GM21825 (cell line): ENCODE measurements around the gene NOS2.
"Not testable (repeated sequence)": the region's sequence is repeated elsewhere in the genome, so short reads cannot be mapped to it uniquely, and the experiment has no call there.

ENCODE experiments used
- ATAC-seq: cut with Tn5 transposase; IDR thresholded peaks from one replicate; pipeline ENCODE4 v1.9.1; 2021; ENCODE audit warnings: mild to moderate bottlenecking, moderate library complexity; ENCODE audit not compliant: unreplicated experiment

Gene NOS2

DNA sequence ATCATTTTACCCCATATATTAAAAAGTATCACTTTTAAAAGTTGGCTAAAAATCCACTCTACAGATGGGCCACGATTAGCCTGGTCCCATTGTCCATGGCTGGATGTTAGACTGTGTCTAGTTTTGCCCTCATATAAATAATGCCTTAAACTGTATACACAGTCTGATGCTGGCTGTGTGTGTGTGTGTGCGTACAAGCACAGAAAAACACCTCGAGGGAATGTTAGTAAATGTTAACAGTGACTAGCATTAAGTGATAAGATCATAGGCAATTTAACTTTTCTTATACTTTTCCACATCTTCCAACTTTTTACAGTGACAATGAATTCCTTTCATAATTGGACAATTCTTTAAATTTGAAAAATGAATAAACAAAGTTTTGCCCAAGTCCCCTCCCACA, 8.2 kb downstream of the NOS2 start:
- no peak for ATAC-seq

- no peak for ATAC-seq
Measured at GRCh38 chr17:27788919-27789318, 11.4 kb downstream of the NOS2 start.

GRCh38 chr17:27783440-27784350, 16.6 kb downstream of the NOS2 start:
- ATAC-seq = no peak

GRCh38 chr17:27782791-27783206, 17.5 kb downstream of the NOS2 start:
- ATAC-seq = no peak

DNA sequence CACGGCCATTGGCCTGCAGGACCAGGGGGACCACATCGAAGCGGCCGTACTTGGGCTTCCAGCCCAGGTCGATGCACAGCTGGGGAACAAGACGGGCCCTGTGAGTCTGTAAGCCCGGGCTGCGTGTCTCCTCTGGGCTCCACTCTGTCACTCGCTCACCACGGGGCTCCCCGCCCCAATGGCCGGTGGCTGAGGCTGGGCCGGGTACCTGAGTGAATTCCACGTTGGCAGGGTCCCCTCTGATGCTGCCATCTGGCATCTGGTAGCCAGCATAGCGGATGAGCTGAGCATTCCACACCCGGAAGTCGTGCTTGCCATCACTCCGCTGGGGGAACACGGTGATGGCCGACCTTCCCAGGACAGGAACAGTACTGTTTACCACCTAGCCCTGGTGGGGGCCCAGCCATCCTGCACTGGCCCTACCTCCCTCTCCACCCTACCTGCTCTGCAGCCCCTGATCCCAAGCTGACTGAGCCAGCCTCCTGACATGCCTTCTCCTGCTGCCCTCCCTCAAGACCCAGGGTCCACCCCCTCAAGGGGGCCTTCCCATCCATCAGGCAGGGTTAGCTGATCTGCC, 19.4 kb downstream of the NOS2 start:
- ATAC-seq = no peak

DNA sequence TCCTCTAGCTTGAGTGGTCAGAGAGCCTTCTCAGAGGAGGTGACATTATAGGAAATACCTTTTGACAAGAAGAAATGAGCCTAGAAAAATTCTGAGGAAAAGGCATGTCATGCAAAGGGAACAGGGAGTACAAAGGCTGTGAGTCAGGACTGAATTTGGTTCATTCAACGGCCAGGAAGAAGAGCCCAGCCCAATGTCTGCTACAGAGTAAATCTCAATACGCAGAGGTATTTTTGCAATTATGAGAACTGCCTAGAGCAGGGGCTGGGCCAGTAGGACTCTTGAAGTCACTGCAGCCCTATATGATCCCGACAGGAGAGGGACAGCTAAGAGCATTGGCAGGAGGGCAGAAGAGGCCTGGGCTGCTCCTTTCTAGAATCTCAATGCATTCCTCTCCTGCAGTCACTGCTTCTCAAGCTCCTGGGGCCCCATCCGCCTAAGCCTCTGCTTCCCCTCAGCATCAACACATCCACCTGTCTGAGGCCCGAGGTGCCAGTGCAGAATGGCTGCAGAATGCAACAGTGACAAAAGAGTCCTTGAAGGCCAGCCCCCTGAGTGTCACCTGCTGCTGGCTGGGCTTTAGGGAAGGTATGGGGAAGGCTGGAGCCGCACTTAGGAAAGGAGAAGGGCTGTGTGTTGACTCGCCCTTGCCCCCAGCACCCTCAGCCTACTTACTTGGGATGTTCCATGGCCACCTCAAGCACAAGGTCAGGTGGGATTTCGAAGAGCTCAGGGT, 20.1 kb downstream of the NOS2 start:
- ATAC-seq = no peak

DNA sequence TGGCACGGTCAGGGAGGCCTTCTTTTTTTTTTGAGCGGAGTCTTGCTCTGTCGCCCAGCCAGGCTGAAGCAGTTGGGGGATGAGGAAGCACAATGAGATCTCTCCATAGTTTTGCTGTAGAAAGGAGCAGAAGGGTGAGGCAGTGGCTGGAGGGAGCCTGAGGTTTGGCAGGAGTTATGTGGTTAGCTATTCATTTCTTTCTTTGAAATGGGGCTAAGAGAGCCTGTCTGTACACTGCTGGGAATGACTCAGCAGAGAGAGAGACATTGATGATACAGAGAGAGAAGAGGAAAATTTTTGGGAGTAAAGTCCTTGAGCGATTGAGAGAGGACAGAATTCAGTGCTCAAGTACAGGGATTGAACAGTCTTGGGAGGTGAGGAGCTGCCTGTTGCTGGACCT, 22.1 kb downstream of the NOS2 start:
- no peak for ATAC-seq

- no peak for ATAC-seq
Measured at GRCh38 chr17:27776882-27777624, 23.3 kb downstream of the NOS2 start.

DNA sequence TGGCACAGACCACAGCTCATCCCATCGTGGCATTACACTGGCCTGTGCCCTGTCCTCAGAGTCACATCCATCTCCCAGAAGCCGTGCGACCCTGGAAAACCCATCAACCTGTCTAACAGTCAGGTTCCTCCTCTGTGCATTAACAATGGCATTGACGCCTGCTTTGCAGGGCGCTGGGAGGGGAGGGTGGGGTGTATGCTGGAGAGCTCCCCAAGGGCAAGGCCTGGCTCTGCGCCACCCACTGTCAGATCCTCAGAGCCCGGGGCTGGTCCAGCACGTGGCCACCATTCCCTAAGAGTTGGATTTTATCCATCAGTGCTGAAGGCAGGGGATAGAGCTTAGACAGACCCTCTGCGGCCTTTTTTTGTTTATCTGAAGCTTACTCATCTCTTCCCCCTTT, 28.7 kb downstream of the NOS2 start:
- no peak for ATAC-seq

GRCh38 chr17:27770877-27771276, 29.5 kb downstream of the NOS2 start:
- ATAC-seq = no peak

DNA sequence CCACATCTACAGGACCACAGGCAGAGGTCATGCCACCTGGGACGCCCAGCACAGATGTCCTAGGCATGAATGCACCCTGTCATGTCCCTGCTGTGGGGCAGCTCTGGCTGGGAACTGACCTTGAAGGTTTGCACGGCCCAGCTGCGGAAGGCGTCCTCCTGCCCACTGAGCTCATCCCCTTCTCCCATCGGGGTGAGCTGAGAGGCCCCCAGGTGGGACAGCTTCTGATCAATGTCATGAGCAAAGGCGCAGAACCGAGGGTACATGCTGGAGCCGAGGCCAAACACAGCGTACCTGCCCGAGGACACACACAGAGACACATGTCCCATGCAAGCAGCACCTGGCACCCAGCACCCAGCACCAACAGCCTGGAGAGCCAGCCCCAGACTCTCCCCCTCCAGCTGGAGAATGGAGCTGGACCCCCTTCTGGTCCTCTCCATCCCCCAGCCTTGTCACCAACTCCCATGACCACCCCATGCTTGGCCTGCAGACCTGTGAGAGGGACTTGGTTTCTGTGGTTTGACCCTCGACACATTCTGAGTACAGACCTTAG, 31.4 kb downstream of the NOS2 start:
- ATAC-seq = no peak

DNA sequence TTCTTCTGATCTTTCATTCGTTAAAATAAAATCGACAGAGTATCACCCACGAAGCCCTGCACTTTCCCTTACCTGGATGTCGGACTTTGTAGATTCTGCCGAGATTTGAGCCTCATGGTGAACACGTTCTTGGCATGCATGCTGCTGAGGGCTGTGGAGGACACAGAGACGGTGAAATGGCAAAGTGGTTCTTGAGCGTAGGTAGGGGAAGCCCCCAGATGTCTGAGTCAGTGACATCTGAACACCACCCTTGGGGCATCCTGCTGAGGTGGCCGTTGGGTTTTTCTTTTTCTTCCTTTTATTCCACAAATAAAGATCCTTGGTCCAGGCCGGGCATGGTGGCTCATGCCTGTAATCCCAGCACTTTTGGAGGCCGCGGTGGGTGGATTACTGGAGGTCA, 33.9 kb downstream of the NOS2 start:
- no peak for ATAC-seq

DNA sequence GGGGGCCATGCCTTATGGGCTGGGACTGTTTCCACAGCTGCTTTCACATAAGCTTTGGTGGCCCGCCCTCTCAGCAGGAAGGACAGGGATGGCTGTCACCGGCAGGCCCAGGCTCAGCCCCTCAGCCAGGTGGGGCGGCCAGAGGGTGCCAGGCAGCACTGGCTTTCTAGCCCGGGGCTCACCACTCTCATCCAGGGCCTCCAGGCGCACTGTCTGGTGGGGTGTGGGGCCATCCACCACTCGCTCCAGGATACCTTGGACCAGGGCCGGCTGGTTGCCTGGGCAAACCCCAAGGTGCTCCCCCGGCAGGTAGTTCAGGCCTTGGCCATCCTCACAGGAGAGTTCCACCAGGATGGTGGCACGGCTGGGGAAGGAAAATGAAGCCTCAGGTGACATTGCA, 35.0 kb downstream of the NOS2 start:
- ATAC-seq = no peak

DNA sequence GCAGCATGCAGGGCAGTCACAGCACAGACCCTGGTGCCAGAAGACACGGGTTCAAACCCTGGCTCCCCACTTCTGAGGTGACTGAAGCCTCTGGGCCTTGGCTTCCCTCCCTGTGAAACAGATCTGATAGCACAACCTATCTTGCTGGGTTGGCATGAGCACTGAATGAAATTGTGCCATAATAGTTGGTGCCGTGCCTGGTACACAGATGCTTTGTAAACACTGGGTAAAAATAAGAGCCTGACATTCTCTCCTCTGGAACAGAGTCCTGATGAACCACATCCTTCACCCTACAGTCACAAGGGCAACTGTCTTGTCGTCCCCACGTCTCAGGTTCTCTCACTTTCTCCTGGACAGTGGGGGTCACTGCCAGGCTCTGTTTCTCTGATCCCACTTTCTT, 35.7 kb downstream of the NOS2 start:
- no peak for ATAC-seq

DNA sequence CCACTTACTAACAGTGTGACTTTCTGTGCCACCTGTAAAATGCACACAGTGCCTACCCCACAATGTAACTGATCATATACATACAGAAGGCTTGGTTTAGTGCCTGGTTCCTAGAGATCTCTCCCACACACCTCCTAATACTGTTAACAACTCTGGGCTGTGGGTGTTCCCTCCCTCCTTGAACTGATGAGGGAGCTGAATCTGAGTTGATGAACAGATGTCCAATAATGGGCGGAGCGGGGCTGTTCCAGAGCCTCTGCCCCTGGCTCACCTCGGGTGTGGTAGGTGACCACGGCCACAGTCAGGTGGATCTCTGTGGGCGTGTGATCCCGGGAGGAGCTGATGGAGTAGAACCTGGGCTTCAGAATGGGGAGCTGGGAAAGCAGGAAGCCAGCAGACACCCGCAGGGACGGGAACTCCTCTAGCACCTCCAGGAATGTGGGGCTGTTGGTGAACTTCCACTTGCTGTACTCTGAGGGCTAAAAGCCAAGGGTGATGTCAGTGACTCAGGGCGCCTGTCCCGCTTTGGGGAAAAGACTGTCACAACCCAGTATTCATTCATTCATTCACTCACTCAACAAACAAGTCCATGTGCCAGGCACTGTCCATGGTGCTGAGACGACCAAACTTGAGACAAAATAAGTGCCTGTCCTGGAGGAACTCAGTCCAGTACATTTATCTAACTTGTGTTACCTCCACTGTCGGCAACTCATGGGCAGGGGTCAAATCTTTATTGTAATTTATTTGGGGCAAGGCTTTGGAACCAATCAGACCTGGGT, 37.6 kb downstream of the NOS2 start:
- ATAC-seq = no peak

DNA sequence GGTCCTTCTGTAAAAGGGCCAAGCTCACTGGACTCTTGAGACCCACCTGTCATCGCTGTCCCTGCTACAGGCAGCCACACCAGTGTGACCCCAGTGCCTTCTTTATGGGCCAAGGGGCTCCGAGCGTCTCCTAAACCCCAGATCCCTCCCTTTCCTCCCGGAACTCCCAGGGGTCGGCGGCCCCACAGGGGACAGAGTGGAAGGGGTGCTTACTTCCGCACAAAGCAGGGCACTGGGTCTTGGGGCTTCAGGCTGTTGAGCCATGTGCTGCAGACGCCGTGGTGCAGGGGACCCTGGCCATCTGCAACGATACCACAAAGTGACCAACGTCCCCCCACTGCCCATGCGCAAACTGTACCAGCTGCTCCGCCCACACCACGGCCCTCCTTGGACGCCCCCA, 39.4 kb downstream of the NOS2 start:
- ATAC-seq = not testable (repeated sequence)

DNA sequence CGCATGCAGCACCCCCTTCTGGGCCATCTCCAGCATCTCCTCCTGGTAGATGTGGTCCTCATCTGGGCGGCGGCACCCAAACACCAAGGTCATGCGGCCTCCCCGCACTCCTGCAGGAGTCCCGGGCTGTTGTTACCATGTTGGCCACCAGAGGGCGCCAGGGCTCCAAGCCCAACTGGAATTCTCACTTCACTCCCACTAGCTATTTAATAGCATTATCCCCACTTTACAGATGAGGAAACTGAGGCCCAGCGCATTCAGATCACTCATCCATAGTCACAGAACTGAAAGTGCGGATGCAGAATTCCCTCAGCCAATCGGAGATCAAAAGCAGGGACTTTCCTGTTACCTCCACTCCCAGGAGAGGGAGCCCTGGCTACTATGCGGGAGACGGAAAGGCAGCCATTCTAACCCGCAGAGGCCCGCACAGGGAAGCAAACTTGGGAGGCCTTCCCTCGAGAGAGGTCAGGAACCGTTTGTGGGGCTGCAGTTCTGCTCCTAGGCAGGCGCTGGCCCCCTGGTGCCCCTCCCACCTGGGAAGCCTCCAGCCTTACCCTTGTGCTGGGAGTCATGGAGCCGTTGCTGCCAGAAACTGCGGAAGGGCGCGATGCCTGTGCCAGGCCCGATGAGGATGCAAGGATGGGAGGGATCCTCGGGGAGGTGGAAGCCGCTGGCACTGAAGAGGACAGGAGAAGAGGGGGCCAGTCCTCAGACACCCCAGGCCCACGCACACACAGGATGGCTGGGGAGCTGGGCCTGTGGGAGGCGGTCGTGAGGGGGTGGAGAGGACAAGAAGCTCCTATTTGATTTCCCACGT, 40.1 kb downstream of the NOS2 start:
- no peak for ATAC-seq

DNA sequence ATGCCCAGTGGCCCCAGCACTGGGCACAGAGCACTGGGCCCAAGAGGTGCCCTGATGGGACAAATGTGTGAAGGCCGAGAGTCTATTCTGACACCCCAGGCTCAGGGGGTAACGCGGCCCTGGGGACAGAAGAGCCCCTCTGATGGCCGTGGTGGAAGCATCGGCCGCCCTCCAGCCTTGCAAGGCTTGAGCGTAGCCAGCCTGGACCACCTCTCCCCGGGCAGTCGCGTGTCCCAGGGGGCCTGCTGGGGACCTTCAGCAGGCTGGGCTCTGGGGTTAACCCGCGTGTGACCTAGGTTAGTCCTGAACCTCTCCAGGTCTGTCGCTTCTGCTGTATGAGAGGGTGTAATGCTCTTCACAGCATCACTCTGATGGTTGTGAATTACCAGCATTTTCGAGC, 40.8 kb downstream of the NOS2 start:
- no peak for ATAC-seq
